ENCODE results near the gene ANKRD6.

The ANKRD6 gene

DNA sequence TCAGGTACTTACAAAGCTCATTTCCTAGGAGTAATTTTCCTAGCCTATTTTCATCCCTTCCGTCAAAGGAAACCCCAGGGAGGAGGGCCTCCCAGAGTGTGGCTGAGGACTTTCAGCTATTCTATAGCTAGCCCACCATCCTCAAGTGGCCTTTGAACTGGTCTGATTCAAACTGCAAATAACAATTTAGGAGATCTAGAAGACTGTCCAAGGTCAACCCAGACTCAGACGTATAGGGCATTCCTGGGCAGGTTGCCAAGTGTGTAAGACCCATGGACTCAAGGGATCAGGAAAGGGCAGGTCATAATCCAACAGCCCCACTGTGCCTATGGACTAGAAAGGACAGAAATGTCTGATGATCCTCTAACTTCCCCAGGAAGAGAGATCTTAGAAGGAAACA, 18.7 kb upstream of the ANKRD6 start:
- DNase-seq, result no peak

DNA sequence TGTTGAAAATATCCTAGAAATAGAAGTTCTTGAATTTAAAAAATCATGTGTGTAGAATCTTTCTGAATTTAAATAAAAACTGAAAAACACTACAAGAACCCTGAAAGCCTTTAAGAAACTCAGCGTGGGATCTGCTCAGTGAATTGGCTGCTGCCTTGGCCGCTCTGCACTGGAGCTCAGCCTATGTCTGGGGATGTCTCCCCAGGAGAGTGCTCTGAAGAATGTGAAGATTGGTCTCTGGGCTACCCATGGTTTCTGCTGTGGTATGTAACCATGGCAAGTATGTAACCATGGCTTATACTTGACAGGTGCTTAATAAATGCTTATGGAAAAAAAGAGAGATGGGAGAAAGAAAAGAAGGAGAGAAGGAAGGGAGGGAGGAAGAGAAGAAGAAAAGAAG, 17.8 kb upstream of the ANKRD6 start:
- DNase-seq, result no peak

- DNase-seq, result no peak
These were observed 16.2 kb upstream of the ANKRD6 start for GRCh38 chr6:89416796-89417195.

DNA sequence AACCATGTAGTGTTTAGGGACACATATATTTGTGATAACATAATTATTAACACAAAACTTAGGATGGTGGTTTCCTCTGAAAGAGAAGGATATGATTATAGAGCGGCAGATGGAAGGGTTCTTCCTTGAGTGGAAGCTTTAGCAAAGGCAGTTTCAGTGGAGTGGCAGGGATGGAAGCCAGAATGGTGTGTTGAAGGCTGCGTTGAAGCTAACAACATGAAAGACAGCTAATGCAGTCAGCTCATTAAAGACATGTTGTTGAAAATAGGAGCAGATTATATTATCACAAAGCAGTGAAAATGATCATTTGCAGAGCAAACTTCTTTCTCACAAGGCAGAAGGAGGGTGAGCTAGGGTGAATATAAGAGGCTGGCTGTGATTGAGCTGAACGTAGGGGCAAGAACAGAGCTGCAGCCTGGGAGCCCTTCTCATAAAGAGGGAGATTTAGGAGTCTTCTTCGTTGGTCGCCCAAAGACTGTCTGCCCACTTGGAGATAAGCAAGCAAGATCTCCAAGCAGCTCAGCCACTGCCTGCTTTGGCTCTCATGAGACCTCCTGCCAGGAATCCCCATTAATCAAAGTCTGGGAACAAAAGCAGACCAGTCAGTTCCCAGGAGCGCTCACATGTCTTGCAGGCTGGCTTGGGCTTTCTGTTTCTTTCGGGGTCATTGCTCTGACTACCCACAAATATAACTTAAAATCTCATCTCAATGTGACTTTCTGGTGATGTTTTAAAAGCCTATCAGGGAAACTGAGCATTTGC, 2.6 kb upstream of the ANKRD6 start:
- DNase-seq, result no peak

- peak; percentile 24 for DNase-seq
These were observed 549 bp downstream of the ANKRD6 start for GRCh38 chr6:89433252-89434149.

- DNase-seq, result no peak
These were observed 1.2 kb downstream of the ANKRD6 start for GRCh38 chr6:89434150-89434499.

DNA sequence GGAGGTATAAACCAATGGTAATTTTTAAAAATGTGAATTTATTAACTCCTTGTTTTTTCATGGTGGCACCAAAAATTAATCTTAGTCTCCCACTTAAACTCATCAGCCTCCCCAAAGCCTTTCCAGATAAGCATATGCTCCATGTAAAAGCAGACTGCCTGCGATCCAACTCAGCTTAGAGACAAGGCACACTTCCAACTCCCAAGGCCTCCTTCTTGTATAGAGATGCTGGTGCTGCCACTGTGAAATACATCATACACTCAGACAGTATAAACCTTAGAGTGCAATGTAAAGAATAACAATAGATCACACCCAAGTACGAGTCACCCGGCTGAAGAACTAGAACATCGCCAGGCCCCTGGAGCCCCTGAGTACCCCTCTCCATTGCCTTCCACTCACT, 2.0 kb downstream of the ANKRD6 start:
- DNase-seq, result no peak

GRCh38 chr6:89436226-89436625, 3.3 kb downstream of the ANKRD6 start:
- no peak for DNase-seq

DNA sequence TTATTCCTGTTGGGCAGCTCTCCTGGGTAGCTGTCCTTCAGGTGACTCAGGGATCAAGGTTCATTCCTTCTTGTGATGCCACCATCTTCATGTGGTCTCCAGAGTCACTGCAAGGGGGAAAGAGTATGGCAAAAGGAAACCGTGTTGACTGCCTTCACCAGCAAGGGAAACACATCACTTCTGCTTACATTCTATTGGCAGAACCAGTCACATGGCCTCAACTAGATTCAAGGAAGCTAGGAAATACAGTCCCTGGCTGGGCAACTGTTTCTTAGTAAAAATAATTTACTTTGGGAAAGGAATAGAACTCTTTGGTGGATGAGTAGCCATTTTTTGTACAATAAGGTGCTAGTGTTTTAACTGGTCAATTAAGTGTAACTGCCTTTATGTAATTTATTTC, 5.3 kb downstream of the ANKRD6 start:
- no peak for DNase-seq

DNA sequence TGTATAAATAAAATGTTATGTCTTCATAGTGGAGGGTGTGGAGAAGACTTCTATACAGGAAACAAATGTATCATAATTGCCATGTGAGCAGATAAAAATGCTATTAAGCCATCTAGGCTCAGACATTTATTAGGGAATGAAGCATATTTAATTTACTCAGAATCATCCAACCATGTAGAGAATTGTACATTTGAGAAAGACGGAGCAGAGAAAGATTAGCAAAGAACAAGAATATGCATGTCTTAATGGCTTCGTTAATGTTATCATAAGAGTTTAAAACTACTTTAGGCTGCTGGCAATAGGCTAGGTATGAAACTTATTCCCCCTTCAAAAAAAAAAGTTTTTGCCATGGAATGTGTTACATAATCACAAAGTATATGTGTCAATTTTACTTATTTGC, 6.1 kb downstream of the ANKRD6 start:
- no peak for DNase-seq

GRCh38 chr6:89440200-89440599, 7.2 kb downstream of the ANKRD6 start:
- DNase-seq, result no peak

- DNase-seq, result no peak
These were observed 10.7 kb downstream of the ANKRD6 start for GRCh38 chr6:89443658-89444057.

- no peak for DNase-seq
These were observed 16.2 kb downstream of the ANKRD6 start for GRCh38 chr6:89449193-89449592.

DNA sequence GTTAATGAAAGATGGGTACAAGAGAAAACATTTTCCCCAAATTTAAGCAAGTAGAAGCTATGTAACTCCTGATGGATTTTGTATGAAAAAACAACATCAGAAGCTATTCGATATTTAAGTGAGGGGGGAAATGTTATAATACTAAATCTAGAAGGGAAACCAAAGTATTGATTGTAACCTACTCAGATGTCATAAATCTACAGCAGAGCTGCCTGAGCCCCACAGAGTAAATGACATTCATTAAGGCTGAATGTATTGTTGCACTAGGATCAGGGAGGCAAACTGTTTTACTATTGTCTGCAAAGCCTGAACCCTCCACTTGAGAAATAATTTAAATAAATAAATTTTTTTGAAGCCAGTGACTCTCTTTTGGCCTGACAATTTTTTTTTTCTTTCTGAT, 19.3 kb downstream of the ANKRD6 start:
- no peak for DNase-seq

DNA sequence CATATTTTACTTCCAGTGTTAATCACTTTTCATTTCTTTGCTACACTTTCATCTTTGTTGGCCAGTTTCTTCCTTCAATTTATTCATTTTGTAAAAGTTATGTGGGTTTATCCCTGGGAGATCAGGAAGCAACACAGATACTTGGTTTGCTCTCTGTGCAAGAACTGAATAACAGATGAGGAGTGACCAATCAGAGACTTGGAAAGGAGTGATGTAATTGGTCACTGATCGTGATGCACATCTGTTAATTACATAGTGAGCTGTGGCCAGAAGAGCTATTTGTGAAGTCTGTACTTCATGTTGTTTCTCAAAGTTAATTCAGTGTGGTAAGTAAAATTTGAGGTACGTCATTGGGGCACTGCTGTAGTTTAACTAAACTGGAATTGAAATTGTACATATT, 21.3 kb downstream of the ANKRD6 start:
- DNase-seq, result no peak

GRCh38 chr6:89458704-89459103, 25.8 kb downstream of the ANKRD6 start:
- no peak for DNase-seq

- no peak for DNase-seq
These were observed 26.5 kb downstream of the ANKRD6 start for GRCh38 chr6:89459501-89459900.

DNA sequence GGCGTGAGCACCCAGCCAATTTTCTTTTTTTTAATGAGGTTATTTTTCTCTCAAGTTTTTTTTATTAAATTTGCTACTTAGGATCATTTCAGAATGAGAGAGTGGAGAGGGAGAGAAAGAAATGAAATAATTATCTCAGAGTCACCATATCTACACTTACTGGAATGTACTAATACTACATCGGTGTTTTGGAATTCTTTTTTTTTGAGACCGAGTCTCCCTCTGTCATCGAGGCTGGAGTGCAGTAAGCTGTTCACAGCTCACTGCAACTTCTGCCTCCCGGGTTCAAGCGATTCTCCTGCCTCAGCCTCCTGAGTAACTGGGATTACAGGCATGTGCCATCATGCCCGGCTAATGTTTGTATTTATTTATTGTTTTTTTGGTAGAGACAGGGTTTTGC, 27.8 kb downstream of the ANKRD6 start:
- DNase-seq, result no peak

DNA sequence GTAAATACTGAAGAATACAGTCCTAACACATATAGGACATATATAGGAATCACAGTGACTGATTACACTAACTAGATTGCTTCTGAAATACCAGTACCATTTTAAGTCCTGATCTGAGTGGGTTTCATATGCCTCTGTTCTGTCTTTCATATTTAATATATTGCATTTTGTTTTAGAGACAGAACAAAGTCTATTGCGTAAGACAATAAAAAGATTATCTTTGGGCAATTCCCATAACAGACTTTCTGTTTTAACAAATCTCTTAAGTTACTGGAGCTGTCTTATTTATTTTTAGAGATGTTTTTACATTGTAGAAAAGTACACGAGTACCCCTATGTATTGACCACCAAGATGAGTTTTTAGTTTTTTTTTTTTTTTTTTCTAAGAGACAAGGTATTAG, 29.6 kb downstream of the ANKRD6 start:
- no peak for DNase-seq

- DNase-seq, result no peak
These were observed 31.3 kb downstream of the ANKRD6 start for GRCh38 chr6:89464295-89464694.

DNA sequence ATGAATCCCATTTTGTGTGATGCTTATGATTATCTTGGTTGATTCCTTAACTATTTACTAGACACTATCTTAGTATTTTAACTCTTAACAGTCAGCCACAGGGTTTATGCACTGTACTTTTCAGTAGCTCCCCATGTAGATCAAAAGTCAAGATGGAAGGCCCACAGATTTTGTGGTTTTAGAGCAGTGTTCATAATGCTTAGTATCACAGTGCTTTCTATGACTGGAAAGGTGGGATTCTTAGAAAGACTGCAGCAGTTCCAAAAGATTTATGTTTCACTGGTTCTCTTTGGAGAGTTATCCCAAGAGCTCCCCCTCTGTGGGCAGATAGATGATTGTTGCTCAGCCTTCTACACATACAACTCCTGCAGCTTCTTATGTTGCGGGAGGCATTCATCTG, 34.5 kb downstream of the ANKRD6 start:
- DNase-seq, result no peak

DNA sequence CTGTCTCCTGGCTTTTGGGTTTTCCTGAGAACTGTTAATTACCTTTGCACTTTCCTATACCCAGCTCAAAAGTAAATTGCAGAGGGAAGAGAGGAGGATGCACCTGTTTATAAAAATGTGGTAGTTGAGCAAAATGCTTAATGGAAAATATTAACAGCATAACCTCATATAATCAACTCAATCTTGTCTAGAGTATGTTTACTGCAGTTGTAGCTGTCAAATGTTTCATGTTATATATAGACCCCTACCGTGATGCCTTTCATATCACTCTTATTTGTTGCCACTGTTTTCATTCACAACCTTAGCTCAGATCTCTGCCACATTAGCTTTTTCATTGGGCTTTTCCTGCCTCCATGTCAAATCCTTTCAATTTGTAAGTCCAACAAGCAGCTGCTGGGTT, 36.0 kb downstream of the ANKRD6 start:
- no peak for DNase-seq

DNA sequence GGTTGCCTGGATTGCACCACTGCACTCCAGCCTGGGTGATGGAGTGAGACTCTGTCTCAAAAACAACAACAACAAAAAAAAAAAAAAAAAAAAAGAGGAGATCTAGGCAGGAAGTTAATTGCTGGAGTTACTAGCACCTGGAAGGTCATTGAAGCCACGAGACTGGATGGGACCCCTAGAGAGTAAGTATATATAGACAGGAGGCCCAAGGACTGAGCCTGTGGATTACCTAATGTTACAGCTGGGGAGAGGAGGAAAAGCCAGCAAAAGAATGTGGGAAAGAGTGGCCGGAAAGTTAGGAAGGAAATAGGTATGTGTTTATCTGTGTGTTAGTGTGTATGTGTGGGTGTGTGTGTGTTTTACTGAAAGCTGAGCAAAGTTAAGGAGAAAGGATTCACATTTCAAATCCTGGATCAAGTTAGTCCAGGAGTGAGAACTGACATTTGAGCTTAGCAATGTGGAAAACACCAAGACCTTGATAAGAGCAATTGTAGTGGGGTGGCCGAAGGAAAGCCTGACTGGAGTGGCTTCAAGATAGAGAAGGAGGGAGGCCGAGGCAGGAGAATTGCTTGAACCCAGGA, 38.4 kb downstream of the ANKRD6 start:
- no peak for DNase-seq

- no peak for DNase-seq
These were observed 42.1 kb downstream of the ANKRD6 start for GRCh38 chr6:89475101-89475500.
